ENCODE results near the gene FRMPD2.

The FRMPD2 gene

DNA sequence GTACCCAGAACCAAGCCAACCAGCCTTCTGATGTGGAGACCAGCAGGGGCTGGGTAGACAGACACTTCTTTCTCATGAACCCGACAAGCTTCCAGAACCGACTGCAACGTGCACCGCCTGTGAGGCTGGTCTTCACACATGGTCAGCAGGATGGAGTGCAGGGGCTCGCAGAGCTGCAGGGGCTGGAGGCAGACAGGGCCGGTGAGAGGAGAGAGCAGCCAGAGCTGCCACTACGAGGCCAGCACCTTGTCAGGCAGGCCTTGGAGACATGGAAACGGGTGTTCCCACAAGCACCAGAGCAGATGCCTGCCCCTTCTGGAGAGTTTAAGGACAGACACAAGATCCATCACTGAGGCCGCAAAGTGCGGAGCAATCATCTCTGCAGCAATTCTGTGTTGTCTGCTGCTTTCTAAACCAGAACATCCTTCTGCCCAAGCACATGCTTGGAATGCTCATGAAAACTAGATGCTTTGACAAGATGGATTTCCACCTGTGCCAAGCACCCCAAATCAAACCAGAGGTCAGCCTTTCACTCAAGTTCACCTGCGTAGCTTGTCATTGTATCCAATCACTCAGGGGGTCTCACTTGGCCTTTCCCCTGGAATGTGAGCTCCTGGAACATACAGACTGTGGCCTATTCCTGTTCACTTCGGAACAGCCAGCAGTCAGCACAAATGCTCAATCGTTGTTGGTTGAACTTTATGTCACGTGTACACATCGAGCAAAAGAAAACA lies 32.2 kb downstream of the FRMPD2 start:
- Histone ChIP-seq H3K27me3 (ENCODE audit: insufficient read depth, low read length) (no peaks in the 10 kb centered on the region), H3K4me1 (ENCODE audit: insufficient read depth, low read length) (no peaks in the 10 kb centered on the region), H3K9me3 (ENCODE audit: low read length) (no peaks in the 10 kb centered on the region), H2AFZ (ENCODE audit: low read depth, low read length) (no peak overlapping the region), H3K4me3 (ENCODE audit: low read length) (no peak overlapping the region), H3K36me3 (ENCODE audit: insufficient read depth, low read length) (no peaks in the 10 kb centered on the region)

DNA sequence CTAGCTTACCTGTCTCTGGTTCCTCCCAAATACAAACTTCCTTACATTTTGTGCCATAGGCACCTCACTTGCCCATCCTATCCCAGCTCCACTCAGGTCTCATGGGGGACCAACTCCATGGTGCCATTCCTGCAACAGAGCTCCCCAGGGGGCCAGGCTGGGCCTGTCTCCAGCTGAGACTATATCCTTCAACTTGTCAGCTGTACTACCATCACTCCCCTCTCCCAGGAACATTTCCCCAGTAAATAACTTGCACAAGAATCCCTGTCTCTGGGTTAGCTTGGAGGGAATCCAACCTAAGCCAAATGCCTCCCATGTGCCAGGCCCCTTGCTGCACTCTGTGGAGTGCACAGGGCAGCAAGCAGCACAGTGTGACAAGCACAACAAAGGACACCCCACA lies 33.2 kb downstream of the FRMPD2 start:
- no peak overlapping the region for H3K4me3 ChIP-seq (ENCODE audit: low read length)
- no peaks in the 10 kb centered on the region for H3K36me3 ChIP-seq (ENCODE audit: insufficient read depth, low read length)
- no peaks in the 10 kb centered on the region for H3K27me3 ChIP-seq (ENCODE audit: insufficient read depth, low read length)
- no peaks in the 10 kb centered on the region for H3K4me1 ChIP-seq (ENCODE audit: insufficient read depth, low read length)
- no peaks in the 10 kb centered on the region for H3K9me3 ChIP-seq (ENCODE audit: low read length)
- H2AFZ ChIP-seq (ENCODE audit: low read depth, low read length) = no peak overlapping the region

DNA sequence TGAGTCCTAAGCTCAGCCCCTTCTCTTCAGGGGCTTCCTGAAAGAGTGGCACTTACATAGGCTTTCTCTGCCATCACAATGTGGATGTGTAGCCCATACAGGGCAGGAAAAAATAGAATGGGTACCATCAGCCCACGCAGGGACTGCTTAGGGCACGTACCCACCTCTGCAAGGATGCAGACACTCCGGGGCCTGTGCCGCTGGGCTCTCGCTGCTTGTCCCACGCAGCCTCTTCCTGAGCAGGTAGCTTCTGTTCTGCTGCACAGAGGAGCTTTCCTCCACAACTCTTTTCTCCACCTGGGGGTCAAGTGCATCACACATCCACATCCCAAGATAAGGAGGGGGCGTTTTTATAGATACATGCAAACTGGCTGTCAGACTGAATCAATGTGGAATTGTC lies 34.3 kb downstream of the FRMPD2 start:
- H3K4me1 ChIP-seq (ENCODE audit: insufficient read depth, low read length) = no peaks in the 10 kb centered on the region
- no peak overlapping the region for H3K4me3 ChIP-seq (ENCODE audit: low read length)
- H3K27me3 ChIP-seq (ENCODE audit: insufficient read depth, low read length) = no peaks in the 10 kb centered on the region
- H2AFZ ChIP-seq (ENCODE audit: low read depth, low read length) = no peak overlapping the region
- no peaks in the 10 kb centered on the region for H3K9me3 ChIP-seq (ENCODE audit: low read length)
- H3K36me3 ChIP-seq (ENCODE audit: insufficient read depth, low read length) = no peaks in the 10 kb centered on the region

DNA sequence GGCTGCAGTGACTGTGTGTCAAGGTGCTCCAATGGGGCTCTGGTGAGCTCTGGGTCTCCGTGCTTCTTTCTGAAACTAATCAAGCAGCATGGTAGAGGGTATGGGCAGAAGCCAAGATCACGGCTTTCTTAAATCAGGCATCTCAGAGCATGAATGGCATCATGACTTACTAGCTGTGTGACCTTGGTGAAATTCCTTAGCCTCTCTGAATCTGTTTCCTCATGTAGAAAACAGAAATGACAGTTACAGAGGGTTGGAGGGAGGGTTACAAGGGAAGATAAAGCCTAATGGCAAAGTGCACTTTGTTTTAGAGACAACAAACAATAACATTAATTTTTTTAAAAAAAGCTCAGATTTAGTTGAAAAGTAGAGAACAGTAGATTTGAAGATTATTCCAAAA lies 34.9 kb downstream of the FRMPD2 start:
- Histone ChIP-seq H3K4me3 (ENCODE audit: low read length) (no peak overlapping the region), H3K9me3 (ENCODE audit: low read length) (no peaks in the 10 kb centered on the region), H3K27me3 (ENCODE audit: insufficient read depth, low read length) (no peaks in the 10 kb centered on the region), H2AFZ (ENCODE audit: low read depth, low read length) (no peak overlapping the region), H3K4me1 (ENCODE audit: insufficient read depth, low read length) (no peaks in the 10 kb centered on the region), H3K36me3 (ENCODE audit: insufficient read depth, low read length) (no peaks in the 10 kb centered on the region)

DNA sequence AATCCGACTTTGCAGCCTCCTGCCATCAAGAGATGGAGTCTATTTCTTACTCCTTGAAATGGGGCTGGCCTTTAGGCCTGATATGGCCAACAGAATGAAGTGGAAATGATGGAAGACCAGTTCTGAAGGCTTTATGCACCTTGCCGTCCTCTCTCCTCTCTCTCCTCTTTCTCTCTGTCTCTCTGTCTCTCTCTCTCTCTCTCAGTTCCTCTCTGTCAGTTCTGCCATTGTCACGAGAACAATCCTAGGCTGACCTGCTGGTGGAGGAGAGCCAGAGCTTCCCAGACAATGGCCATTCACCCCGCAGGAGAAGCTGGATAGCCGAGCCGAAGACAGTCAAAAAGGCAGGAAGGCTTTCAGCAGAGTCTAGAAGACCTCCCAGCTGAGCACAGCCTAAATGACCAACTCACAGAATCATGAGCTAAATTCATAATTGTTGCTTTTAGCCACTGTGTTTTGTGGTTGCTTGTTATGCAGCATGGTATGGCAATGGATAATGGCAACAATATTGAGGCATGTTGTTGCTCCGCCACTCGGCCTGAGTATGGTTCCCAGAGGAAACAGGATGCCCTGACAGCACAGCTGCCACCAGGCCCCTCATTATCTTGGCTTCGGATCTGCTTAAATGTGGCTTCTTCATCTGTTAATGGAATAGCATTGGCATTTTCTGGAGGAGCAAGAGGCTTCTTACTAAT lies 35.5 kb downstream of the FRMPD2 start:
- H2AFZ ChIP-seq (ENCODE audit: low read depth, low read length) = no peak overlapping the region
- no peaks in the 10 kb centered on the region for H3K4me1 ChIP-seq (ENCODE audit: insufficient read depth, low read length)
- no peak overlapping the region for H3K4me3 ChIP-seq (ENCODE audit: low read length)
- no peaks in the 10 kb centered on the region for H3K27me3 ChIP-seq (ENCODE audit: insufficient read depth, low read length)
- no peaks in the 10 kb centered on the region for H3K9me3 ChIP-seq (ENCODE audit: low read length)
- H3K36me3 ChIP-seq (ENCODE audit: insufficient read depth, low read length) = no peaks in the 10 kb centered on the region

DNA sequence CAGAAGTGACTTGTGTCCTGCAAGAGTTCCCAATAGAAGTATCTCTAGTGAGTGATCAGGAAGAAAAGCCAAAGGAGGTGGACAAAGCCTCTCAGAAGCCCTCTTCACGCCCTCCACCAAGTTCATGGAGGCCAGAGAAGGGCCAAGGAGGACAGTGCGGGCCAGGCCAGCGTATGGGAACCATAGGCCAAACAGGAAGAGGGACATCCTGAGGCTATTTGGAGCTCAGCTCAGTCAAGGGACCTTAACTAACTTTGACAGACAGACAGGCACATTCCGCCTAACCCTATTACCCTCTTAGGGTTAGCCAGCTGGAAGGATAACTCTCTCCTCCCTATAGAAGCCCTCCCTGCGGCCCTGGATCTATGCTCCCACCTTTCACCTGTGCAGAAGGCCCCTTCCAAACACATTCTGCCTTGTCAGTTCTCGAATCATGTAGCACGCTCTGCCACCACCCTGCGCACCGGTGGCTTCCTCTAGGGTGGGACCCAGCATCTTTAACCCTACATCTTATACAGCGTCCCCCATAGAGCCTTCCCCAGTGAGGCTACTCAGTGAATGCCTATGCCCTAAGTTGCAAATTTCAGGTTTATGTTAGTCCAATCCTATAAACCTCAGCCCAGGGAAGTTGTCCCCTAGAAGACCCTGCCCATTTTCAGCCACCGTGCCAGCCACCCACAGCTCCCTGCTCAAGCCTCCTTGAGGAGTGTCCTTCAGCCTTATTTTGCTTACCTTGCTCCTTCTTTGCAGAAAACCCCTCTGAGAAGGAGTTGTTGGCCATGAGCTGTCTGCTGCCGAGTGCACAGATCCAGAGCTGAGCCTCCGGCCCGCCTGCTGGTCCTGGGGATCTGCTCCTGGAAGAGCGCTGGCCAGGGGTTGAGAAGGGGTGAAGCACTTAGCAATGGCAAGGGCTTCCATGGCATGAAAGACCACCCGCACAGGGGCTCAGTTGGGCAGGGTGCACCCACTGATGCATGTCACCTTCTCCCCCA lies 36.9 kb downstream of the FRMPD2 start:
- H2AFZ ChIP-seq (ENCODE audit: low read depth, low read length) = no peak overlapping the region
- no peaks in the 10 kb centered on the region for H3K27me3 ChIP-seq (ENCODE audit: insufficient read depth, low read length)
- H3K4me1 ChIP-seq (ENCODE audit: insufficient read depth, low read length) = no peaks in the 10 kb centered on the region
- no peaks in the 10 kb centered on the region for H3K9me3 ChIP-seq (ENCODE audit: low read length)
- no peak overlapping the region for H3K4me3 ChIP-seq (ENCODE audit: low read length)
- no peaks in the 10 kb centered on the region for H3K36me3 ChIP-seq (ENCODE audit: insufficient read depth, low read length)

DNA sequence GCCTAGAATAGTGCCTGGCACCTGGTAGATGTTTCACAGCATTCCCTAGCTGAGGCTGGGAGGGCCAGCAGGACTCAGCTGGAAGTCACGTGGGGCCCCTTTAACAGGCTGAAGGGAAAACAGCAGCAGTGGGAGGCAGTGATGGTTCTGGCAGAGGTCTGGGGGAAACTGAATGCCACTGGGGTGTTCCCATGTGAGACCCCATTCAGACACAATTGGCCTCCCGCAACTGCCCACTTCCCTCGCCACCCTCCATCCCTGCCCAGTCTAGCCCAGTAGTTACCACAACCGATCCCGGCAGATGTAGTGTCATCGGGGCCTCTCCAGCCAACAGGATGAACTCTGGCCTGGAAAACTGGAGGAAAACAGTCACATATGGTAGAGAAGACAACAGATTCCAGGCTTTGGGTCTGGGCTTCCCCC lies 38.3 kb downstream of the FRMPD2 start:
- H3K4me3 ChIP-seq (ENCODE audit: low read length) = no peak overlapping the region
- no peaks in the 10 kb centered on the region for H3K9me3 ChIP-seq (ENCODE audit: low read length)
- H3K27me3 ChIP-seq (ENCODE audit: insufficient read depth, low read length) = no peaks in the 10 kb centered on the region
- H2AFZ ChIP-seq (ENCODE audit: low read depth, low read length) = no peak overlapping the region
- H3K36me3 ChIP-seq (ENCODE audit: insufficient read depth, low read length) = no peaks in the 10 kb centered on the region
- H3K4me1 ChIP-seq (ENCODE audit: insufficient read depth, low read length) = no peaks in the 10 kb centered on the region

DNA sequence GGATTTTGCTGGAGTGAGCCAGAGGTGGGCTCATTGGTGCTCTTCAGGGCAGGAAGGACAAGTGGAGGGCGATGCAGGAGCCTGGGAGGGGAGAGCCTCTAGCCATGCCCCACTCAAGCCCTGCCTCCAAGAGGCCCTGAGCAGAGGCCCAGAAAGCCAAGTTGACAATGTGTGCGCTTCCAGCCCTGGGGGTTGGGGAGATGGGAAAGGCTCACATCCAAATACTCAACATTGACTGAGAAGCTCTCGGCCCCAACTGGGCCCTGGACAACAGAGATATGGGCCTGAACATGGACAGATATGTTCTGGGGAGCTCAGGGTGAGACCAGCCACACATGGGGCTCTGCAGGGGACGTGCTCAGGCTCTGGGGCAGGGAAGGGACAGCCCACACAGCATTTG lies 39.0 kb downstream of the FRMPD2 start:
- no peaks in the 10 kb centered on the region for H3K27me3 ChIP-seq (ENCODE audit: insufficient read depth, low read length)
- H3K4me1 ChIP-seq (ENCODE audit: insufficient read depth, low read length) = no peaks in the 10 kb centered on the region
- H3K9me3 ChIP-seq (ENCODE audit: low read length) = no peaks in the 10 kb centered on the region
- no peak overlapping the region for H3K4me3 ChIP-seq (ENCODE audit: low read length)
- no peak overlapping the region for H2AFZ ChIP-seq (ENCODE audit: low read depth, low read length)
- no peaks in the 10 kb centered on the region for H3K36me3 ChIP-seq (ENCODE audit: insufficient read depth, low read length)

DNA sequence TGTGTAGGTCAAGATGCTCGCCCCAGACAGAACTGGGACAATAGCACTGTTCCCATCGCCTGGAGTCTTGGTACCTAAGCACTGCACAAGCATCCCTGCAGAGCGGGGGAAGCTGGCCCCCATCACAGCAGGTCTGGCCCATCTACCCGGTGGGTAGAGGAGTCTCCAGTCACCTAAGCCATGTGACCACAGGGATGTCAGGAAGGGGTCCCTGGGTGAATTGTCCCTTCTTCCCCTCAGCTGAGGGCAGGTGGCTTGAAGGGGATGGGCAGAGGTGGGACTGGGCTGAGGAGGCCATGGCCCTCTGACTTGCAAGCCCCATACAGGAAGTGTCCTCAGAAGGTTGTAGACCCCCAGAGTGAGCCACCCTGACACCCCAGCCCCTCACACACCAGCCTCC lies 39.7 kb downstream of the FRMPD2 start:
- H3K4me3 ChIP-seq (ENCODE audit: low read length) = no peak overlapping the region
- H3K27me3 ChIP-seq (ENCODE audit: insufficient read depth, low read length) = no peaks in the 10 kb centered on the region
- no peaks in the 10 kb centered on the region for H3K36me3 ChIP-seq (ENCODE audit: insufficient read depth, low read length)
- H2AFZ ChIP-seq (ENCODE audit: low read depth, low read length) = no peak overlapping the region
- no peaks in the 10 kb centered on the region for H3K4me1 ChIP-seq (ENCODE audit: insufficient read depth, low read length)
- H3K9me3 ChIP-seq (ENCODE audit: low read length) = no peaks in the 10 kb centered on the region

DNA sequence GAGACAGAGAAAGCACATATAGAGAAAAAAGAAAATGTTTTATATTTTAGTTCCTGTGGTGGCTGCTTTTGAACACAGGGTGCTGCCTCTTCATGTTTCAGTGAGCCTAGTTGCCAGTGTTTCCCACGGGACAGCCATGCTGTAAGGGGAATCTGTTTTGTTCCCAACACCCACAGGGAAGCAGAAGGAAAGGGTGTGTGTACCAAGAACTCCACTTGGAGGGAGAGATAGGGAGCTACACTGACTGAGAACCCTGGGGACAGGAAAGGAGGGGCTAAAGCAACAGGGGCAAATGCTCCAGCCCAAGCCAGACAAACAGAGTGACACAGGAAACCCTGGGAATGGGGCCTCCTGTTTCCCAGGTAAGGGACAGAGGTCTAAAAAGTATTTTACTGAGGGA lies 40.2 kb downstream of the FRMPD2 start:
- H3K36me3 ChIP-seq (ENCODE audit: insufficient read depth, low read length) = no peaks in the 10 kb centered on the region
- no peak overlapping the region for H3K4me3 ChIP-seq (ENCODE audit: low read length)
- no peaks in the 10 kb centered on the region for H3K27me3 ChIP-seq (ENCODE audit: insufficient read depth, low read length)
- H3K9me3 ChIP-seq (ENCODE audit: low read length) = no peaks in the 10 kb centered on the region
- no peaks in the 10 kb centered on the region for H3K4me1 ChIP-seq (ENCODE audit: insufficient read depth, low read length)
- no peak overlapping the region for H2AFZ ChIP-seq (ENCODE audit: low read depth, low read length)

DNA sequence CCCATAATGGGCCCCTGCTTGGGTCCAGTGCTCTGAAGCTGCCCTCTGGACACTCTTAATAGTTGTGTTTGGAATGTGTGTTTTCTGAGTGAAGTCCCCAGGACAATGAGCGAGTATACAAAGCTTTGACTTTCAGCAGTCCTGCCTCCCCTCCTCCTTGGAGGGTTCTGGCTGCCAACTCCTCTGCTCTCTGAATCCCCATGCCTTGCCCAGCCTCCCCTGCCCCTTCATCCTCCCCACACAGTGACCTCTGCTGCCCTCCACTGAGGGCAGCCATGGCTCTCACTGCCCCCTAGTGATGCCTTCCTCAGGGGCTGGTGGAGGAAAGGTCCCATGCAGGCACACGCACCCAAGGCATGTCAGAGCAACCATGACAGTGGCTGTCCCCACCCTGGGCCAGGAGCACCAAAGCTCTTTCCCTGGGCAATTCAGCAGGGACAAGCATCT lies 40.9 kb downstream of the FRMPD2 start:
- H3K9me3 ChIP-seq (ENCODE audit: low read length) = no peaks in the 10 kb centered on the region
- H3K4me1 ChIP-seq (ENCODE audit: insufficient read depth, low read length) = no peaks in the 10 kb centered on the region
- H3K36me3 ChIP-seq (ENCODE audit: insufficient read depth, low read length) = no peaks in the 10 kb centered on the region
- no peaks in the 10 kb centered on the region for H3K27me3 ChIP-seq (ENCODE audit: insufficient read depth, low read length)
- H3K4me3 ChIP-seq (ENCODE audit: low read length) = no peak overlapping the region
- no peak overlapping the region for H2AFZ ChIP-seq (ENCODE audit: low read depth, low read length)

DNA sequence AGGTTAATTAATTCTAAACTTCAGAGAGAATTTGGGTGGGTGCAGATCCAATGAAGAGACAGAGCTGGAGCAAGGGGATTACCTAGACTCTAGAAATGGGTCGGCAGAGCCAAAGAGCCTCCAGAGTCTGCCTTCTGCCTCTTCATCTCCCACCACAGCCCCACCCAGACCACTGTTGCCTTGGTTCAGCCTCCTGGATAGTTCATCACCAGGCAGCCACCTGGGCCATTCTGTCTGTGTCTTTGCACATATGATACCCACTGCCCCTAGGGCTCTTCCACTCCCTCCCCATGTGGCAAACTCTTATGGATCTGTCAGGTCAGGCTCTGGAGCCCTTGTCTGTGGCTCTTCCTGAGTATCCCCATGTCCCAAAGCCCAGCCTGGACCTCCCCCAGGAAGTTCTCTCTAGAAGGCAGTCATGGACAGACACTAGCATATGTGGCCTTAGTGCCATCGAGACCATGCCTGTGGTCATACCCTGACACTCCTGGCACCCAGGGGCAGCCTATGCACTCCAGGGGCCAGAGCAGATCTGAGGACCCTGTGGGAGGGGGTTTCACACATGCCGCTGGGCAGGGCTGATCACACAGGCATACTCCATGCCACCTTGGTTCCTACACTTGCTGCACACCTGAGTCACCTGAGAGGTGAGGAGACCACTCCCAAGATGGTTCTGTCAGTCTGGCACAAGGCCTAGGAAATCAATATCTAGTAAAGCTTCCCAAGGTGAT lies 41.6 kb downstream of the FRMPD2 start:
- Histone ChIP-seq H3K27me3 (ENCODE audit: insufficient read depth, low read length) (no peaks in the 10 kb centered on the region), H3K4me1 (ENCODE audit: insufficient read depth, low read length) (no peaks in the 10 kb centered on the region), H3K36me3 (ENCODE audit: insufficient read depth, low read length) (no peaks in the 10 kb centered on the region), H3K9me3 (ENCODE audit: low read length) (no peaks in the 10 kb centered on the region), H2AFZ (ENCODE audit: low read depth, low read length) (no peak overlapping the region), H3K4me3 (ENCODE audit: low read length) (no peak overlapping the region)
